K562 (cell line): ENCODE measurements around the gene GDF11. TPM values are rescaled to one million over a fixed set of nuclear protein-coding genes. Genes with fewer than 3 reads are reported as not detected.
A peak's percentile ranks its signal among the peaks of the same experiment; 100 is the strongest.

Experiments used
- ATAC-seq: fragments of 200-7000 bp; cut with Tn5 transposase; 3 replicates; pipeline ENCODE4 v1.9.1; 2020; ENCODE audit warnings: moderate library complexity
- BruUV-seq: library from RNA; stranded (reverse); fragments of 400-500 nt; replicated peaks from 2 replicates; lab custom pipeline; 2021; lab: Mats Ljungman, UMichigan
- CTCF ChIA-PET: fragments of 300-600 bp; formaldehyde crosslinking; extraction: SDS; loops from one replicate; lab custom pipeline; 2021; ENCODE audit warnings: low intra/inter-chr PET ratio; lab: Yijun Ruan, JAX
- POLR2A ChIA-PET: fragments of 300-600, 350-650 bp; sonication (Branson Sonifier 250); formaldehyde crosslinking; extraction: SDS; loops from one replicate; lab custom pipeline; 2021; ENCODE audit warnings: antibody characterized with exemption, inconsistent platforms; lab: Yijun Ruan, JAX
- DNase-seq, 4 experiments: peaks; one replicate each; pipeline versions ENCODE4 v3.0.0 to v3.0.0-alpha.2; 2011 to 2018; ENCODE audit warnings: low spot score in 3 of 4, mixed read lengths in 3 of 4; ENCODE audit errors: extremely low read depth in 1 of 4
- FAIRE-seq: peaks from 2 replicates; lab custom pipeline; 2011; peaks lifted over from hg19 to GRCh38; lab: Jason Lieb, UNC
- H2AFZ ChIP-seq: 2 replicates; pipeline ENCODE4 v1.6.0; 2011; ENCODE audit warnings: low read depth, low read length, control low read depth, inconsistent platforms
- H3K27ac ChIP-seq: fragments of 200-600 bp; 3 replicates; pipeline ENCODE4 v1.8.0; 2011; ENCODE audit warnings: low read depth, mild to moderate bottlenecking, control low read depth, inconsistent platforms, low read length, moderate library complexity, mixed read lengths; ENCODE audit errors: extremely low read depth
- H3K27me3 ChIP-seq, 2 experiments: fragments of 300-600 bp in 1 of 2; 2 replicates in 1 of 2; 3 replicates in 1 of 2; pipeline versions ENCODE4 v1.6.0 to v1.8.0; 2011; ENCODE audit warnings: inconsistent platforms in 2 of 2, low read length in 2 of 2, mild to moderate bottlenecking in 1 of 2, mixed read lengths in 1 of 2, moderate library complexity in 1 of 2; ENCODE audit not compliant: control insufficient read depth in 2 of 2, insufficient read depth in 2 of 2
- H3K36me3 ChIP-seq: fragments of 300-600 bp; 3 replicates; pipeline ENCODE4 v1.8.0; 2011; ENCODE audit warnings: mild to moderate bottlenecking, low read length, inconsistent platforms; ENCODE audit not compliant: control insufficient read depth, insufficient read depth
- H3K4me1 ChIP-seq, 2 experiments: fragments of 200-600 bp in 1 of 2; replicated peaks in 1 of 2; 2 replicates in 1 of 2; 3 replicates in 1 of 2; pipeline versions ENCODE4 v1.5.1 to v1.8.0; 2011; ENCODE audit warnings: inconsistent platforms in 2 of 2, low read length in 2 of 2, mild to moderate bottlenecking in 1 of 2, mixed read lengths in 1 of 2, moderate library complexity in 1 of 2; ENCODE audit not compliant: control insufficient read depth in 2 of 2, insufficient read depth in 2 of 2
- H3K4me2 ChIP-seq: 2 replicates; pipeline ENCODE4 v1.6.1; 2011; ENCODE audit warnings: low read length, control low read depth, inconsistent platforms, mixed read lengths; ENCODE audit not compliant: insufficient read depth
- H3K4me3 ChIP-seq: fragments of 200-600 bp; sonication (generic), shearing (Covaris generic); 2 replicates; pipeline ENCODE4 v1.5.1; 2016; ENCODE audit warnings: control low read depth, inconsistent platforms
- H3K79me2 ChIP-seq: fragments of 200-600 bp; 3 replicates; pipeline ENCODE4 v1.8.0; 2011; ENCODE audit warnings: low read length, inconsistent platforms; ENCODE audit not compliant: control insufficient read depth, insufficient read depth
- H3K9ac ChIP-seq, 2 experiments: 2 replicates each; pipeline versions ENCODE4 v1.6.0 to v1.6.1; 2011; ENCODE audit warnings: low read depth in 2 of 2, low read length in 2 of 2, control low read depth in 1 of 2, inconsistent platforms in 1 of 2, mild to moderate bottlenecking in 1 of 2, mixed read lengths in 1 of 2; ENCODE audit not compliant: insufficient read depth in 1 of 2
- H3K9me1 ChIP-seq: one replicate; pipeline ENCODE4 v1.6.0; 2011; ENCODE audit warnings: inconsistent platforms, mild to moderate bottlenecking, low read length, moderate library complexity; ENCODE audit not compliant: control insufficient read depth, insufficient read depth
- H3K9me3 ChIP-seq: replicated peaks from 2 replicates; pipeline ENCODE4 v1.5.1; 2011; ENCODE audit warnings: low read depth, low read length, inconsistent platforms; ENCODE audit not compliant: control insufficient read depth, insufficient read depth
- H4K20me1 ChIP-seq: replicated peaks from 2 replicates; pipeline ENCODE4 v1.6.1; 2011; ENCODE audit warnings: low read length, inconsistent platforms, mixed read lengths; ENCODE audit not compliant: control insufficient read depth, insufficient read depth
- CBFA2T3 ChIP-seq: fragments of 450-650 bp; IDR thresholded peaks from 2 replicates; pipeline ENCODE4 v1.6.1; 2017
- GTF2B ChIP-seq: IDR thresholded peaks from 2 replicates; pipeline ENCODE4 v1.6.1; 2011; ENCODE audit not compliant: insufficient read length; ENCODE audit errors: extremely low read depth
- ILK ChIP-seq: fragments of 450-650 bp; IDR thresholded peaks from 2 replicates; pipeline ENCODE4 v1.6.1; 2016; ENCODE audit warnings: missing genetic modification characterization, low read depth, mild to moderate bottlenecking, missing compliant biosample characterization, moderate library complexity, borderline replicate concordance
- KAT7 ChIP-seq: sonication (generic); formaldehyde crosslinking; IDR thresholded peaks from 2 replicates; pipeline ENCODE4 v1.8.0; 2022; ENCODE audit warnings: missing genetic modification reagents, mild to moderate bottlenecking, borderline replicate concordance
- MAX ChIP-seq: sonication (generic); formaldehyde crosslinking; IDR thresholded peaks from 2 replicates; pipeline ENCODE4 v1.9.0; 2022; ENCODE audit warnings: mild to moderate bottlenecking, missing genetic modification reagents
- MBD1 ChIP-seq: fragments of 250-450 bp; sonication (Bioruptor Pico); IDR thresholded peaks from 2 replicates; pipeline ENCODE4 v1.8.0; 2022; ENCODE audit warnings: inconsistent platforms
- MCM5 ChIP-seq: fragments of 450-650 bp; IDR thresholded peaks from 2 replicates; pipeline ENCODE4 v1.6.1; 2016; ENCODE audit warnings: low read depth
- MEF2A ChIP-seq: IDR thresholded peaks from 2 replicates; pipeline ENCODE4 v1.6.1; 2011; ENCODE audit warnings: low read depth, mild to moderate bottlenecking, low read length, moderate library complexity; ENCODE audit not compliant: control insufficient read depth
- NFIC ChIP-seq: fragments of 450-650 bp; IDR thresholded peaks from 2 replicates; pipeline ENCODE4 v1.6.1; 2017; ENCODE audit warnings: mild to moderate bottlenecking, inconsistent platforms
- POLR2H ChIP-seq: IDR thresholded peaks from 2 replicates; pipeline ENCODE4 v1.6.1; 2016; ENCODE audit warnings: missing genetic modification characterization, low read depth, mild to moderate bottlenecking, control low read depth, missing compliant biosample characterization, moderate library complexity
- RBFOX2 ChIP-seq: fragments of 200-400 bp; formaldehyde crosslinking; IDR thresholded peaks from 2 replicates; pipeline ENCODE4 v1.6.1; 2017; ENCODE audit warnings: low read depth, mild to moderate bottlenecking, low read length, moderate library complexity
- RNF2 ChIP-seq: sonication (generic); IDR thresholded peaks from 2 replicates; pipeline ENCODE4 v1.6.1; 2016
- TFAP4 ChIP-seq: sonication (generic); formaldehyde crosslinking; IDR thresholded peaks from 2 replicates; pipeline ENCODE4 v1.8.0; 2022; ENCODE audit warnings: missing genetic modification reagents, mild to moderate bottlenecking, moderate library complexity, borderline replicate concordance
- ZBTB1 ChIP-seq: sonication (generic); formaldehyde crosslinking; IDR thresholded peaks from 2 replicates; pipeline ENCODE4 v1.8.1; 2023; ENCODE audit warnings: missing genetic modification reagents, low read depth, mild to moderate bottlenecking, borderline replicate concordance
- ZBTB8A ChIP-seq: fragments of 450-650 bp; IDR thresholded peaks from 2 replicates; pipeline ENCODE4 v1.6.1; 2018; ENCODE audit warnings: mild to moderate bottlenecking, moderate library complexity; ENCODE audit not compliant: partially characterized antibody
- ZFPM2 ChIP-seq: fragments of 250-450 bp; sonication (Bioruptor Pico); IDR thresholded peaks from 2 replicates; pipeline ENCODE4 v1.5.1; 2022; ENCODE audit warnings: mild to moderate bottlenecking
- WGBS: fragments of 100-300 bp; shearing (Covaris generic); methylation state at CpG from one replicate; pipeline ENCODE4 v1.1.6; 2016; ENCODE audit warnings: low coverage, mixed read lengths; ENCODE audit not compliant: insufficient coverage; ENCODE audit errors: missing lambda C conversion rate; 5-methylcytosine and 5-hydroxymethylcytosine counted together
- in situ Hi-C: fragments of 300-500 bp; cut with MboI; formaldehyde crosslinking; loops from 4 replicates; pipeline ENCODE4 v1.15.0; 2018; ENCODE audit warnings: inconsistent platforms, mixed read lengths
- intact Hi-C: fragments of 100-400 bp; cut with micrococcal nuclease; formaldehyde crosslinking; loops from 2 replicates; pipeline ENCODE4 v1.14.2; 2022
- polyA plus RNA-seq, 8 experiments: library from polyadenylated mRNA; depleted of rRNA in 4 of 8; stranded (reverse) in 5 of 8; unstranded in 3 of 8; fragments of >200 nt; fragmentation: Nextera tagmentation in 2 of 8; fragmentation: Illumina TruSeq in 1 of 8; extraction: Ambion mirVana in 2 of 8; extraction: Trizol in 1 of 8; gene quantifications; 2 replicates each; pipeline versions ENCODE4 v1.2.1 to v1.2.3, GENCODE V29; 2011 to 2014; ENCODE audit warnings: inconsistent platforms in 1 of 8, missing spikeins in 1 of 8
- total RNA-seq, 7 experiments: library from RNA; depleted of rRNA in 6 of 7; stranded (reverse); fragments of >200 nt in 6 of 7; fragmentation: Illumina TruSeq in 2 of 7; extraction: Trizol in 2 of 7; gene quantifications; 2 replicates each; pipeline versions ENCODE4 v1.2.1 to v1.2.3, GENCODE V29; 2011 to 2021; ENCODE audit warnings: low replicate concordance in 1 of 7

The GDF11 gene
- total and polyA plus RNA-seq, 9 of the 15 experiments (the other 6 are each of a cell fraction or from before 2014, with no cell fraction given): 1.4 to 15.7 (median 4.8) TPM

- Histone ChIP-seq H3K4me2 (no peak overlapping the region), H3K9me1 (peaks cover 5% of the 10 kb centered on the region), H3K79me2 (no peaks in the 10 kb centered on the region), H2AFZ (no peak overlapping the region), H3K9ac (no peak overlapping the region), H3K9me3 (no peaks in the 10 kb centered on the region), H3K4me1 (peaks cover 0 to 22% of the 10 kb centered on the region in 2 experiments; a peak in 3 of 5 replicates), H4K20me1 (no peaks in the 10 kb centered on the region), H3K27ac (no peak overlapping the region), H3K36me3 (no peaks in the 10 kb centered on the region), H3K27me3 (peaks cover 20 to 63% of the 10 kb centered on the region in 2 experiments; a peak in 4 of 5 replicates), H3K4me3 (no peak overlapping the region)
- ATAC-seq (no peak; the same call in 2 of the 3 replicates), FAIRE-seq (no peak), DNase-seq (no peak)
- intact Hi-C loops (no loop called here), in situ Hi-C loops (no loop called here)
- BruUV-seq: no TSS peak
- POLR2A ChIA-PET: interaction anchor here (0.5 to 0.6 kb wide), 2 partner anchors 460 to 1144 kb away, joined by 3 read pairs; no protein-coding TSS in a partner anchor
- CTCF ChIA-PET: no interaction called here
- WGBS: 11% methylated on average over 21 of the region's 21 CpGs
- no peak for TF ChIP-seq MBD1 (CRISPR knock-in tag)
- TF ChIP-seq ZBTB1 (CRISPR knock-in tag): 0 out of 2 replicates have a peak, but pooled peaks have one; percentile 29
- no peak for TF ChIP-seq MCM5
- peak; percentile 47 for TF ChIP-seq NFIC
- no peak for TF ChIP-seq POLR2H (tag)
- 0 out of 2 replicates have a peak, but pooled peaks have one; percentile 10 for TF ChIP-seq TFAP4 (CRISPR knock-in tag)
- no peak for TF ChIP-seq RBFOX2
- no peak for TF ChIP-seq ZBTB8A
- TF ChIP-seq CBFA2T3: no peak
- no peak for TF ChIP-seq GTF2B
- no peak for TF ChIP-seq KAT7 (CRISPR knock-in tag)
- no peak for TF ChIP-seq RNF2
- no peak for TF ChIP-seq ZFPM2 (CRISPR knock-in tag)
- peak; percentile 38; the same call in 1 of the 2 replicates for TF ChIP-seq MAX (CRISPR knock-in tag)
- TF ChIP-seq ILK: no peak
- peak; percentile 57; the same call in 1 of the 2 replicates for TF ChIP-seq MEF2A
Observed at GRCh38 chr12:55700255-55701018, 42.5 kb upstream of the GDF11 start.
